Neural progenitor cell (in vitro differentiated cells): ENCODE measurements around the gene PPM1K. TPM values are rescaled to one million over a fixed set of nuclear protein-coding genes. Genes with fewer than 3 reads are reported as not detected.
A peak's percentile ranks its signal among the peaks of the same experiment; 100 is the strongest.
"Not testable (repeated sequence)": the region's sequence is repeated elsewhere in the genome, so short reads cannot be mapped to it uniquely, and the experiment has no call there.

Experiments
- DNase-seq: peaks from one replicate; pipeline ENCODE4 v3.0.0-alpha.2; 2016; ENCODE audit warnings: low spot score
- H2AFZ ChIP-seq: fragments of 200-600 bp; sonication (generic); replicated peaks from 2 replicates; pipeline ENCODE4 v1.6.1; 2016; ENCODE audit warnings: antibody characterized with exemption
- H3F3A ChIP-seq: fragments of 200-600 bp; sonication (generic); 2 replicates; pipeline ENCODE4 v1.6.1; 2016; ENCODE audit warnings: antibody characterized with exemption, low read depth
- H3K27ac ChIP-seq: fragments of 200-600 bp; sonication (generic); 2 replicates; pipeline ENCODE4 v1.5.1; 2016; ENCODE audit warnings: mild to moderate bottlenecking
- H3K27me3 ChIP-seq: fragments of 200-600 bp; sonication (generic); 2 replicates; pipeline ENCODE4 v1.6.1; 2016; ENCODE audit warnings: mild to moderate bottlenecking, moderate library complexity
- H3K36me3 ChIP-seq: fragments of 200-600 bp; sonication (generic); 2 replicates; pipeline ENCODE4 v1.5.1; 2016
- H3K4me1 ChIP-seq: fragments of 200-600 bp; sonication (generic); 2 replicates; pipeline ENCODE4 v1.6.1; 2016; ENCODE audit warnings: mixed run types
- H3K4me2 ChIP-seq: fragments of 200-600 bp; sonication (generic); 2 replicates; pipeline ENCODE4 v1.6.1; 2016
- H3K4me3 ChIP-seq: fragments of 200-600 bp; sonication (generic); 2 replicates; pipeline ENCODE4 v1.5.1; 2016
- H3K79me2 ChIP-seq: fragments of 200-600 bp; sonication (generic); 2 replicates; pipeline ENCODE4 v1.6.1; 2016; ENCODE audit warnings: low read depth
- H3K9ac ChIP-seq: fragments of 200-600 bp; sonication (generic); 2 replicates; pipeline ENCODE4 v1.6.1; 2016
- H3K9me3 ChIP-seq: fragments of 200-600 bp; sonication (generic); 2 replicates; pipeline ENCODE4 v1.5.1; 2016; ENCODE audit warnings: low read depth
- H4K20me1 ChIP-seq: fragments of 200-600 bp; sonication (generic); 2 replicates; pipeline ENCODE4 v1.6.1; 2016; ENCODE audit warnings: low read depth
- H3K27ac Mint-ChIP-seq: 3 replicates; pipeline ENCODE4 v1.8.0; 2021; ENCODE audit warnings: mixed read lengths
- H3K27me3 Mint-ChIP-seq: 2 replicates; pipeline ENCODE4 v1.8.0; 2022; ENCODE audit warnings: low read depth, mild to moderate bottlenecking, inconsistent platforms, moderate library complexity, mixed read lengths; ENCODE audit not compliant: insufficient read depth
- H3K36me3 Mint-ChIP-seq: 3 replicates; pipeline ENCODE4 v1.8.0; 2021; ENCODE audit warnings: mixed read lengths
- H3K4me1 Mint-ChIP-seq: 3 replicates; pipeline ENCODE4 v1.8.0; 2021; ENCODE audit warnings: mixed read lengths
- H3K4me3 Mint-ChIP-seq: 3 replicates; pipeline ENCODE4 v1.8.0; 2021; ENCODE audit warnings: mild to moderate bottlenecking, moderate library complexity, mixed read lengths
- H3K9me3 Mint-ChIP-seq: 3 replicates; pipeline ENCODE4 v1.8.0; 2020; ENCODE audit warnings: mixed read lengths
- EZH2 ChIP-seq: fragments of 200-600 bp; sonication (generic); IDR thresholded peaks from 2 replicates; pipeline ENCODE4 v1.6.1; 2017; ENCODE audit warnings: antibody characterized with exemption, mild to moderate bottlenecking, moderate library complexity
- EZH2phosphoT487 ChIP-seq: fragments of 200-600 bp; sonication (generic); IDR thresholded peaks from 2 replicates; pipeline ENCODE4 v1.6.1; 2017; ENCODE audit warnings: antibody characterized with exemption
- total RNA-seq: library from RNA; depleted of rRNA; stranded (reverse); fragments of >200 nt; gene quantifications from 2 replicates; pipeline ENCODE4 v1.2.3, GENCODE V29; 2015; ENCODE audit warnings: low replicate concordance
- TF ChIP-seq, protein P1 (sequence below): fragments of 200-600 bp; sonication (generic); IDR thresholded peaks from 2 replicates; pipeline ENCODE4 v1.5.1; 2017; ENCODE audit warnings: antibody characterized with exemption, mild to moderate bottlenecking

PPM1K gene
- total RNA-seq, 1 donor from 2014 or later: 7.3 TPM

DNA sequence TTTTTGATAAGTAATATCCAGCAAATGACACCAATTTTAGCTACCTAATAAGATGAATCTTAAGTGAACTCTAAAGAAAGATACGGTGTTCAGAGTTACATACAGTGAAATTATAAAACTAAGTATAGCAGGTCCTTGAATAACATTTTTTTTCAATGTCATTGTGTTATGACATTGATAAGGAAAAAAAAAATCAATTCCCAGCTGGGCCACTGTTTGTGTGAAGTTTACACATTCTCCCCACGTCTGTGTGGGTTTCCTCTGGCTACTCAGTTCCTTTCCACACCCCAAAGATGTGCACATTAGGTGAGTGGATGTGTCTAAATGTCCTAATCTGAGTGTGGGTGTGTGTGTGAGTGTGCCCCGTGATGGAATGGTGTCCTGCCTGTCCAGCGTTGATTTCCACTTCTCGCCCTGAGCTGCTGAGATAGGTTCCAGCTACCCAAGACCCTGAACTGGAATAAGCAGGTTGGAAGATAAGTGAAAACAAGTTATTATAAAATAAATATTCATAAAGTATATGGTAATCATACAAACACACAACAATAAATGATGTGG, 31.2 kb upstream of the PPM1K start:
- no peak overlapping the region for H3K4me3 ChIP-seq
- Mint-ChIP-seq H3K27ac (no peak overlapping the region), H3K9me3 (peaks cover 6% of the 10 kb centered on the region), H3K36me3 (no peaks in the 10 kb centered on the region), H3K27me3 (peaks cover 5% of the 10 kb centered on the region), H3K4me3 (no peak overlapping the region), H3K4me1 (no peaks in the 10 kb centered on the region)
- H3F3A ChIP-seq: peaks cover 4% of the 10 kb centered on the region
- H3K27me3 ChIP-seq: no peaks in the 10 kb centered on the region
- H3K27ac ChIP-seq: no peak overlapping the region
- no peak overlapping the region for H2AFZ ChIP-seq
- no peak overlapping the region for H3K9ac ChIP-seq
- H4K20me1 ChIP-seq: no peaks in the 10 kb centered on the region
- H3K9me3 ChIP-seq: no peaks in the 10 kb centered on the region
- H3K4me2 ChIP-seq: no peak overlapping the region
- no peak for DNase-seq
- H3K4me1 ChIP-seq: peaks cover 8% of the 10 kb centered on the region
- H3K36me3 ChIP-seq: no peaks in the 10 kb centered on the region
- no peaks in the 10 kb centered on the region for H3K79me2 ChIP-seq
- TF ChIP-seq EZH2 (no peak), EZH2phosphoT487 (no peak)
- TF ChIP-seq, protein P1, sequence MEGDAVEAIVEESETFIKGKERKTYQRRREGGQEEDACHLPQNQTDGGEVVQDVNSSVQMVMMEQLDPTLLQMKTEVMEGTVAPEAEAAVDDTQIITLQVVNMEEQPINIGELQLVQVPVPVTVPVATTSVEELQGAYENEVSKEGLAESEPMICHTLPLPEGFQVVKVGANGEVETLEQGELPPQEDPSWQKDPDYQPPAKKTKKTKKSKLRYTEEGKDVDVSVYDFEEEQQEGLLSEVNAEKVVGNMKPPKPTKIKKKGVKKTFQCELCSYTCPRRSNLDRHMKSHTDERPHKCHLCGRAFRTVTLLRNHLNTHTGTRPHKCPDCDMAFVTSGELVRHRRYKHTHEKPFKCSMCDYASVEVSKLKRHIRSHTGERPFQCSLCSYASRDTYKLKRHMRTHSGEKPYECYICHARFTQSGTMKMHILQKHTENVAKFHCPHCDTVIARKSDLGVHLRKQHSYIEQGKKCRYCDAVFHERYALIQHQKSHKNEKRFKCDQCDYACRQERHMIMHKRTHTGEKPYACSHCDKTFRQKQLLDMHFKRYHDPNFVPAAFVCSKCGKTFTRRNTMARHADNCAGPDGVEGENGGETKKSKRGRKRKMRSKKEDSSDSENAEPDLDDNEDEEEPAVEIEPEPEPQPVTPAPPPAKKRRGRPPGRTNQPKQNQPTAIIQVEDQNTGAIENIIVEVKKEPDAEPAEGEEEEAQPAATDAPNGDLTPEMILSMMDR: no peak

DNA sequence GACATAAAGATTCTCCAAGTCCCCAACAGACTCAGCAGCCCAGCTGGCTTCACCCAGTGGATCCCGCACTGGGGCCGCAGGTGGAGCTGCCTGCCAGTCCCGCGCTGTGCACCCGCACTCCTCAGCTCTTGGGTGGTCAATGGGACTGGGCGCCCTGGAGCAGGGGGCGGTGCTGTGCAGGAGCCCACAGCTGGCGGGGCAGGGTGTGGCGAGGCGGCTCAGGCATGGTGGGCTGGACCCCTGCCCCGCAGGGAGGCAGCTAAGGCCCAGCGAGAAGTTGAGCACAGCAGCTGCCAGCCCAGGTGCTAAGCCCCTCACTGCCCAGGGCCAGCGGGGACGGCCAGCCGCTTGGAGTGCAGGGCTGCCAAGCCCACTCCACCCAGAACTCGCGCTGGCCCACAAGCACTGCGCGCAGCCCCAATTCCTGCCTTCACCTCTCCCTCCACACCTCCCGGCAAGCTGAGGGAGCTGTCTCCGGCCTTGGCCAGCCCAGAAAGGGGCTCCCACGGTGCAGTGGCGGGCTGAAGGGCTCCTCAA, 28.8 kb upstream of the PPM1K start:
- not testable (repeated sequence) for H4K20me1 ChIP-seq, H3K27me3 ChIP-seq, H3K4me3 Mint-ChIP-seq, H3K9me3 ChIP-seq, H3K9ac ChIP-seq, H3K27ac ChIP-seq, H3K4me1 Mint-ChIP-seq, H3K36me3 ChIP-seq, H3K27ac Mint-ChIP-seq, DNase-seq, H2AFZ ChIP-seq, H3K79me2 ChIP-seq, H3K4me1 ChIP-seq, H3K27me3 Mint-ChIP-seq, H3K9me3 Mint-ChIP-seq, H3K36me3 Mint-ChIP-seq, H3K4me3 ChIP-seq, H3F3A ChIP-seq, H3K4me2 ChIP-seq

DNA sequence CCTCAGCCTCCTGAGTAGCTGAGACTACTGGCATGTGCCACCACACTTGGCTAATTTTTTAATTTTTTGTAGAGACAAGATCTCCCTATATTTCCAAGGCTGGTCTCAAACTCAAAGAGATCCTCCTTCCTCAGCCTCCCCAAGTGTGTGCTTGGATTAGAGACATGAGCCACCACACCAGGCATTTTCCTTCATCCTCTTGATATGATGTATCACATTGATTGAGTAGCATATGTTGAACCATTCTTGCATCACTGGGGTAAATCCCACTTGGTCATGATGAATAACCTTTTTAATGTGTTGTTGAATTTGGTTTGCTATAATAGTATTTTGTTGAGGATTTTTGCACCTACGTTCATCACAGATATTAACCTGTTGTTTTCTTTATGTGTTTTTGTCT, 24.2 kb upstream of the PPM1K start:
- Mint-ChIP-seq H3K27ac (no peak overlapping the region), H3K27me3 (peaks cover 6% of the 10 kb centered on the region), H3K4me3 (no peak overlapping the region), H3K36me3 (no peaks in the 10 kb centered on the region), H3K9me3 (peaks cover 4% of the 10 kb centered on the region), H3K4me1 (no peaks in the 10 kb centered on the region)
- Histone ChIP-seq H3K79me2 (no peaks in the 10 kb centered on the region), H3K9ac (no peak overlapping the region), H3K9me3 (no peaks in the 10 kb centered on the region), H3K4me3 (no peak overlapping the region), H3F3A (no peaks in the 10 kb centered on the region), H2AFZ (no peak overlapping the region), H3K4me1 (no peaks in the 10 kb centered on the region), H3K4me2 (no peak overlapping the region), H4K20me1 (no peaks in the 10 kb centered on the region), H3K27me3 (no peaks in the 10 kb centered on the region), H3K27ac (no peak overlapping the region), H3K36me3 (no peaks in the 10 kb centered on the region)
- no peak for TF ChIP-seq EZH2phosphoT487
- TF ChIP-seq, protein P1: no peak
- TF ChIP-seq EZH2: no peak
- DNase-seq: no peak

DNA sequence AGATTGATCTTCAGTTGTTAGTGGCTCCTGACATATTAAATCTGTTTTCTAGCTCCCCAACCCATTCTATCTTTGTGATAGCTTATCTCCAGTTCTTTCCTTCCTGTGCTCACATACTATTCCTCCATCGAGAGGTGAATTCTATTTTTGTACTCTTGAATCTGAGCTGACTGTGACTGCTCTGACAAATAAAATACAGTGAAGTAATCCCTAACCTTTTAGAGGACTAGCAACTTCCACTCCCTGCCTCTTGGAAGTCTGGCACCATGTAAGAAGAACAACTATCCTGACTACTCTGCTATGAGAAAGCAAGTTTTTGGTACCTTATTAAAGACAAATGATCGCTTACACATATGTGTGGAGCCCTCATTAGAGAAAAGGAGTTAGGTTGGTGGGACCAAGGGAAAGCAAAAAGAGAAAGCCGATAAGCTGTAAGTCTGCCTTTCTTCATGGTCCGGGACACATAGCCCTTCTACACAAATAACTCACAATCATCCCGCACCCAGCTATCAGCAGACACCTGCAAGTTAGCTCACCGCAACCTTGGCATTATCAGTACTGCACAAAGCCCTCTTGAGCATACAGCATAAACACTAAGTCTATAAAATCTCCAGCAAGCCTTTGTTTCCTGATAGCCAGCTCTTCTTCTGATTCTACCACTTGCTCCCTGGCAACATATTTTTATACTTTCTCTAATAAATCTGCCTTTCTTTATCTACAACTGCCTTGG, 13.5 kb upstream of the PPM1K start:
- Mint-ChIP-seq H3K9me3 (peaks cover 3% of the 10 kb centered on the region), H3K4me1 (no peaks in the 10 kb centered on the region), H3K27me3 (no peaks in the 10 kb centered on the region), H3K36me3 (no peaks in the 10 kb centered on the region), H3K4me3 (no peak overlapping the region), H3K27ac (no peak overlapping the region)
- H3F3A ChIP-seq: no peaks in the 10 kb centered on the region
- H3K27me3 ChIP-seq: no peaks in the 10 kb centered on the region
- no peaks in the 10 kb centered on the region for H3K4me1 ChIP-seq
- H3K4me2 ChIP-seq: no peak overlapping the region
- TF ChIP-seq, protein P1: no peak
- no peak for TF ChIP-seq EZH2phosphoT487
- no peak for TF ChIP-seq EZH2
- no peak for DNase-seq
- H3K9me3 ChIP-seq: no peaks in the 10 kb centered on the region
- H3K9ac ChIP-seq: no peak overlapping the region
- H3K4me3 ChIP-seq: no peak overlapping the region
- H3K79me2 ChIP-seq: no peaks in the 10 kb centered on the region
- H4K20me1 ChIP-seq: no peaks in the 10 kb centered on the region
- no peaks in the 10 kb centered on the region for H3K36me3 ChIP-seq
- no peak overlapping the region for H3K27ac ChIP-seq
- H2AFZ ChIP-seq: peak overlapping the region; percentile 10
